ENCODE data around the gene LTN1. TPM values are rescaled to one million over a fixed set of nuclear protein-coding genes. Genes with fewer than 3 reads are reported as not detected.
"Not testable (repeated sequence)": the region's sequence is repeated elsewhere in the genome, so short reads cannot be mapped to it uniquely, and the experiment has no call there.

LTN1 gene
- total RNA-seq, 3 donors from 2014 or later: 27.4 to 41.1 (median 29.8) TPM

- no peaks in the 10 kb centered on the region for H3K27me3 ChIP-seq
- no peak for DNase-seq (ENCODE audit: low spot score in 2 of 2)
- H3K9me3 ChIP-seq: no peaks in the 10 kb centered on the region
- H3K27ac ChIP-seq: peak overlapping the region; percentile 68 to 77
- no peaks in the 10 kb centered on the region for H3K36me3 ChIP-seq
- H3K4me1 ChIP-seq: peaks cover 0 to 3% of the 10 kb centered on the region in 2 donors
- intact Hi-C loops (cut with DNase I; ENCODE audit: low total_unique reads): no loop called here
- no peak for TF ChIP-seq POLR2AphosphoS5 (IDR thresholded peaks at IDR 0.05)
- TF ChIP-seq POLR2A (IDR thresholded peaks at IDR 0.05): no peak
- peak overlapping the region; percentile 81 to 90 (median 89) for H3K4me3 ChIP-seq
These were observed 25.9 kb upstream of the LTN1 start for GRCh38 chr21:29018540-29018939.

DNA sequence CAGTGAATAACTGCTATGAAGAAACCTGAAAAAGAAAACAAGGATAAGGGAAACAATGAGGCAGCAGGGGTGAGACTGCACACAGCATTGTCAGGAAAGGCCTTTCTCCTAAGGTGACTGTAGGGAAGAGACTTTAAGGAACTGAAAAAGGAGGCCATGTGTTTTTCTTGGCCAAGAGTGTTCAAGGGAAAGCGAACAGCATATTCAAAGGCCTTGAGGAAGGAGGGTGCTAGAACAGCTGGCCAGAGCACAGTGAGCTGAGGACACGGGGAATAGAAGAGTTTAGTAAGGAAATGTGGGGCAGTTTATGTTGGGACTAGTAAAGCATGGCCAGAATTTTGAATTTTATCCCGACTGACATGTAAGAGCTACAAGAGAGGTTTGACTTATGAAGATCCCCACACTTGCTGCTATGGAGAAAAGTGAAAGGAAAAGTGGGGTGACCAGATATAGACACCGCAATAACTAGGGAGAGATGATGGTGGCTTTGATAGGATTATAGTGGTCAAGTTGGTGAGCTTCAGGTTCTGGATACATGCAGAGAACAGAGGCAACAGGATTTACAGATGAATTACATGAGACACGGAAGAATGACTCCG is 25.1 kb upstream of the LTN1 start:
- Histone ChIP-seq H3K4me1 (peaks cover 0 to 3% of the 10 kb centered on the region in 2 donors), H3K27me3 (no peaks in the 10 kb centered on the region), H3K36me3 (no peaks in the 10 kb centered on the region), H3K9me3 (no peaks in the 10 kb centered on the region), H3K4me3 (peak overlapping the region in 2 of 3 donors; percentile 81 to 90), H3K27ac (no peak overlapping the region)
- intact Hi-C loops (cut with DNase I; ENCODE audit: low total_unique reads): no loop called here
- TF ChIP-seq POLR2A (IDR thresholded peaks at IDR 0.05) (no peak), POLR2AphosphoS5 (IDR thresholded peaks at IDR 0.05) (no peak)
- TF ChIP-seq, protein P1, sequence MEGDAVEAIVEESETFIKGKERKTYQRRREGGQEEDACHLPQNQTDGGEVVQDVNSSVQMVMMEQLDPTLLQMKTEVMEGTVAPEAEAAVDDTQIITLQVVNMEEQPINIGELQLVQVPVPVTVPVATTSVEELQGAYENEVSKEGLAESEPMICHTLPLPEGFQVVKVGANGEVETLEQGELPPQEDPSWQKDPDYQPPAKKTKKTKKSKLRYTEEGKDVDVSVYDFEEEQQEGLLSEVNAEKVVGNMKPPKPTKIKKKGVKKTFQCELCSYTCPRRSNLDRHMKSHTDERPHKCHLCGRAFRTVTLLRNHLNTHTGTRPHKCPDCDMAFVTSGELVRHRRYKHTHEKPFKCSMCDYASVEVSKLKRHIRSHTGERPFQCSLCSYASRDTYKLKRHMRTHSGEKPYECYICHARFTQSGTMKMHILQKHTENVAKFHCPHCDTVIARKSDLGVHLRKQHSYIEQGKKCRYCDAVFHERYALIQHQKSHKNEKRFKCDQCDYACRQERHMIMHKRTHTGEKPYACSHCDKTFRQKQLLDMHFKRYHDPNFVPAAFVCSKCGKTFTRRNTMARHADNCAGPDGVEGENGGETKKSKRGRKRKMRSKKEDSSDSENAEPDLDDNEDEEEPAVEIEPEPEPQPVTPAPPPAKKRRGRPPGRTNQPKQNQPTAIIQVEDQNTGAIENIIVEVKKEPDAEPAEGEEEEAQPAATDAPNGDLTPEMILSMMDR (IDR thresholded peaks at IDR 0.05): no peak
- DNase-seq (ENCODE audit: low spot score in 2 of 2): no peak

DNA sequence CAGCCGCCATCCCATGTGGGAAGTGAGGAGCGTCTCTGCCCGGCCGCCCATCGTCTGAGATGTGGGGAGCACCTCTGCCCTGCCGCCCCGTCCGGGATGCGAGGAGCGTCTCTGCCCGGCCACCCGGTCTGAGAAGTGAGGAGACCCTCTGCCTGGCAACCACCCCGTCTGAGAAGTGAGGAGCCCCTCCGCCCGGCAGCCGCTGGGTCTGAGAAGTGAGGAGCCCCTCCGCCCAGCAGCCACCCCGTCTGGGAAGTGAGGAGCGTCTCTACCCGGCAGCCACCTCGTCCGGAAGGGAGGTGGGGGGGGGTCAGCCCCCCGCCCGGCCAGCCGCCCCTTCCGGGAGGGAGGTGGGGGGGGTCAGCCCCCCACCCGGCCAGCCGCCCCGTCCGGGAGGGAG is 18.6 kb upstream of the LTN1 start:
- H3K4me1 ChIP-seq; DNase-seq (ENCODE audit: low spot score in 2 of 2); H3K27me3 ChIP-seq; intact Hi-C loops (cut with DNase I; ENCODE audit: low total_unique reads); H3K27ac ChIP-seq; H3K4me3 ChIP-seq; H3K36me3 ChIP-seq; H3K9me3 ChIP-seq: not testable (repeated sequence)

DNA sequence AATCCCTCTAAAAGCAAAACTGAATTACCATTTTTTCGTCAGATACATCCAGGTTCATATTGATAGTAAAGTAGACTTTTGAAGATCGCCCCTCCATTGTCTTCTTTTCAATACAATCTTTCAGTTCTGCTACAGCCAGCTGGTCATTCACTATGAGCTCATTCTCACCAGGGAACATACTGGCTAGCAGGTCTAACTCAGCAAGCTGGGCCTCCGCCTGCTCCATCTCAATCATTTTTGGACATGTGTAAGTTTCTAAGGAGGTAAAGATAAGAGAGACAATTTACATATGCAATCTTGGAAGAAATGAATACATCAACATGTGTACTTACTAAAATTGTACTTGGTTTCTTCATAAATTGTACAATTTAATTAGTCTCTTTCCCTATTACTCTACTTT is 15.7 kb upstream of the LTN1 start:
- no peak for DNase-seq (ENCODE audit: low spot score in 2 of 2)
- H3K4me3 ChIP-seq: no peak overlapping the region
- TF ChIP-seq, protein P1 (IDR thresholded peaks at IDR 0.05): no peak
- TF ChIP-seq POLR2AphosphoS5 (IDR thresholded peaks at IDR 0.05) (no peak), POLR2A (IDR thresholded peaks at IDR 0.05) (no peak)
- H3K27me3 ChIP-seq: no peaks in the 10 kb centered on the region
- intact Hi-C loops (cut with DNase I; ENCODE audit: low total_unique reads): no loop called here
- H3K36me3 ChIP-seq: no peaks in the 10 kb centered on the region
- H3K27ac ChIP-seq: no peak overlapping the region
- H3K4me1 ChIP-seq: no peaks in the 10 kb centered on the region
- no peaks in the 10 kb centered on the region for H3K9me3 ChIP-seq

- no peaks in the 10 kb centered on the region for H3K27me3 ChIP-seq
- H3K9me3 ChIP-seq: no peaks in the 10 kb centered on the region
- intact Hi-C loops (cut with DNase I; ENCODE audit: low total_unique reads): no loop called here
- H3K4me1 ChIP-seq: no peaks in the 10 kb centered on the region
- no peak overlapping the region for H3K27ac ChIP-seq
- no peak for TF ChIP-seq POLR2A (IDR thresholded peaks at IDR 0.05)
- TF ChIP-seq POLR2AphosphoS5 (IDR thresholded peaks at IDR 0.05): no peak
- TF ChIP-seq, protein P1 (IDR thresholded peaks at IDR 0.05): no peak
- no peak for DNase-seq (ENCODE audit: low spot score in 2 of 2)
- no peak overlapping the region for H3K4me3 ChIP-seq
- H3K36me3 ChIP-seq: no peaks in the 10 kb centered on the region
These were observed 15.1 kb upstream of the LTN1 start for GRCh38 chr21:29007810-29008209.

DNA sequence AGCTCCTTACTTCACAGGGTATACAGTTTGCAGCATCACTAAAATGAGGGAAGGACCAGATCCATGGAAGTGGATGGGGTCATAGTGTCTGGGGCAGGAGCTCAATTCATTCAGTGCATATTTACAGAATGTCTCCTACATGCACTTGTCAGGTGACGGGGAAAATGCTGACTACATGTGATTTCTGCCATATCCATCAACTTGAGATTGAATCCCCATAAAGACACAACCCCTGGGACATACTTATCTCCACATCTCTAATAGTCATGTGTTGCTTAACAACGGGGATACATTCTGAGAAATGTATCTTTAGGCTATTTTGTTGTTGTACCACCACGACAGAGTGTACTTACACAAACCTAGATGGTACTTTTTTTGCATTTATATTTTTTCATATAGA is 14.5 kb upstream of the LTN1 start:
- no peak overlapping the region for H3K27ac ChIP-seq
- no peak for DNase-seq (ENCODE audit: low spot score in 2 of 2)
- no peaks in the 10 kb centered on the region for H3K36me3 ChIP-seq
- H3K4me1 ChIP-seq: no peaks in the 10 kb centered on the region
- H3K27me3 ChIP-seq: no peaks in the 10 kb centered on the region
- TF ChIP-seq, protein P1 (IDR thresholded peaks at IDR 0.05): no peak
- TF ChIP-seq POLR2A (IDR thresholded peaks at IDR 0.05): no peak
- TF ChIP-seq POLR2AphosphoS5 (IDR thresholded peaks at IDR 0.05): no peak
- intact Hi-C loops (cut with DNase I; ENCODE audit: low total_unique reads): no loop called here
- no peak overlapping the region for H3K4me3 ChIP-seq
- no peaks in the 10 kb centered on the region for H3K9me3 ChIP-seq
